Panc1 (cell line): ENCODE results near the gene ZNF200. TPM values are rescaled to one million over a fixed set of nuclear protein-coding genes. Genes with fewer than 3 reads are reported as not detected.

Experiments
- ATAC-seq: fragments of 200-7000 bp; cut with Tn5 transposase; 2 replicates; pipeline ENCODE4 v1.9.1; 2020; ENCODE audit warnings: mild to moderate bottlenecking, moderate library complexity
- BruUV-seq: library from RNA; stranded (reverse); fragments of 400-500 nt; replicated peaks from 2 replicates; lab custom pipeline; 2021; lab: Mats Ljungman, UMichigan
- CTCF ChIA-PET: fragments of 300-600 bp; sonication (Branson Sonifier 250); formaldehyde crosslinking; loops from one replicate; lab custom pipeline; 2022; ENCODE audit warnings: antibody characterized with exemption; lab: Charles Lee
- POLR2A ChIA-PET: fragments of 300-600 bp; sonication (Branson Sonifier 250); formaldehyde crosslinking; loops from one replicate; lab custom pipeline; 2022; ENCODE audit warnings: antibody characterized with exemption; lab: Charles Lee
- DNase-seq: peaks from one replicate; pipeline ENCODE4 v3.0.0-alpha.2; 2010; ENCODE audit warnings: low read depth, low spot score
- H3K27ac ChIP-seq: 2 replicates; pipeline ENCODE4 v1.5.1; 2011; ENCODE audit warnings: mild to moderate bottlenecking, low read length, inconsistent platforms
- H3K27me3 ChIP-seq: fragments of 200-500 bp; sonication (Bioruptor generic); 2 replicates; pipeline ENCODE4 v1.6.0; 2014; ENCODE audit warnings: low read length, inconsistent platforms; ENCODE audit not compliant: control insufficient read depth, insufficient read depth
- H3K36me3 ChIP-seq: fragments of 200-500 bp; sonication (Bioruptor generic); 2 replicates; pipeline ENCODE4 v1.5.1; 2014; ENCODE audit warnings: inconsistent platforms, mild to moderate bottlenecking, low read length, moderate library complexity; ENCODE audit not compliant: control insufficient read depth, insufficient read depth
- H3K4me1 ChIP-seq: 2 replicates; pipeline ENCODE4 v1.5.1; 2011; ENCODE audit warnings: inconsistent platforms, mild to moderate bottlenecking, low read length, moderate library complexity; ENCODE audit not compliant: control insufficient read depth, insufficient read depth
- H3K4me3 ChIP-seq, 2 experiments: 2 replicates each; pipeline ENCODE4 v1.5.1; 2011 to 2012; ENCODE audit warnings: low read depth in 2 of 2, low read length in 2 of 2, mild to moderate bottlenecking in 2 of 2, inconsistent platforms in 1 of 2, moderate library complexity in 1 of 2
- H3K9me3 ChIP-seq: fragments of 200-500 bp; sonication (Bioruptor generic); 2 replicates; pipeline ENCODE4 v1.5.1; 2014; ENCODE audit warnings: low read depth, mild to moderate bottlenecking, inconsistent platforms, low read length, moderate library complexity; ENCODE audit not compliant: control insufficient read depth, insufficient read depth
- CTCF ChIP-seq: fragments of 450-650 bp; IDR thresholded peaks from 2 replicates; pipeline ENCODE4 v1.5.1; 2017; ENCODE audit warnings: mild to moderate bottlenecking
- POLR2AphosphoS5 ChIP-seq: IDR thresholded peaks from 2 replicates; pipeline ENCODE4 v1.6.1; 2012; ENCODE audit warnings: mild to moderate bottlenecking, low read depth, low read length, moderate library complexity
- REST ChIP-seq, 2 experiments: IDR thresholded peaks; 2 replicates each; pipeline ENCODE4 v1.6.1; 2011 to 2012; ENCODE audit warnings: low read depth in 2 of 2, control low read depth in 1 of 2, low read length in 1 of 2, mild to moderate bottlenecking in 1 of 2, moderate library complexity in 1 of 2; ENCODE audit not compliant: insufficient read depth in 1 of 2
- SIN3A ChIP-seq: IDR thresholded peaks from 2 replicates; pipeline ENCODE4 v1.6.1; 2012; ENCODE audit warnings: low read depth, mild to moderate bottlenecking, low read length, moderate library complexity, borderline replicate concordance; ENCODE audit not compliant: insufficient read depth
- TCF7L2 ChIP-seq: IDR thresholded peaks from 2 replicates; pipeline ENCODE4 v1.6.1; 2011; ENCODE audit warnings: mild to moderate bottlenecking, low read depth, low read length, inconsistent platforms
- in situ Hi-C: cut with HindIII; loops from 2 replicates; pipeline ENCODE4 v1.10.0; 2016; ENCODE audit warnings: low sequenced_read_pairs, low pct_unique_long_range_greater_than_20kb
- intact Hi-C: fragments of 100-400 bp; cut with micrococcal nuclease; formaldehyde crosslinking; loops from one replicate; pipeline ENCODE4 v1.10.0; 2022; ENCODE audit not compliant: unreplicated experiment
- total RNA-seq: library from RNA; stranded (reverse); gene quantifications from one replicate; pipeline ENCODE4 v1.2.1, GENCODE V29; 2021; ENCODE audit not compliant: unreplicated experiment

Gene ZNF200
- total RNA-seq, 1 experiment from 2014 or later, result 12.4 TPM

DNA sequence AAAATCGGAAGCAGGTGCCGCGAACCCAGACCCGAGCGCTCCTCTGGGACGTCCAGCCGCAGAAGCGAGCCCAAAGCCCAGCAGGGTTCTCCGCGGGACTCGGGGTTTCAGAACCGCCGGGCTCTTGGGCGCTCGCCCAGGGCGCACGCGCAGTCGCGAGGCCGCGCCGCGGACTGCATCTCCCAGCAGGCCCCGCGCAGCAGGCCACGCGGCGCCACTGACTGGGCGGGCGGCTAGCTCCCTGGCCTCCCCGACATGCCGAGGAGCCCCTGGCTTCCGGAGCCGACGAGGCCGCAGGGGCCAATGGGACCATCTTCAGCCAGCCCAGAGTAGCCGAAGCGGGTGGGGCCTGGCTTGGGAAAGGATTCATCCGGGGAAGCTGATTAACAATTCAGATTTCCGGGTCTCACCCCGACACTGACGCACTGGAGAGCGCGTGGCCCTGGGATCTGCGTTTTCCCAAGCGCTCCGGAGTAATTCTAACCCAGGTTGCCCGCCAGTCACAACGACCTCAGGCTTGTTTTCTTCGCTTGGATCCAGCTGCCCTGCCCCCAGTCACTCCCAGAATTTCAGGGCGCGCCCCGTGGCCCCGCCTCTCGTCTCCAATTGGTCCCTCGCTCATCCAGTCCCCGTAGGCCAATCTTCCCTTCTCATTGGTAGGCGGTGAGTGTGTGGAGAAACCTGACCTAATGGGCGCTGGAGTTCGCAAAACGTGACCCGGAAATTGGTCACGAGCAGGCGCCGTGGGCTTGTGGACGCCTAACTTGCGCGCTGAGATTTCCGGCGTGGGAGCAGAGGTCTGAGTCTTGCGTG, 48.0 kb upstream of the ZNF200 start, which contains the start of gene ZNF263:
TSS of gene ZNF263 (plus strand) at position 762 of the 813 bp plus-strand sequence. CDS start 328 bp downstream, outside the sequence.
- peaks cover 30% of the 10 kb centered on the region for H3K9me3 ChIP-seq
- ChIA-PET CTCF (interaction anchor here (1.5 kb wide), 1 partner anchor 16 kb away, joined by 6 read pairs; no protein-coding TSS in a partner anchor), POLR2A (no interaction called here)
- in situ Hi-C loops, result no loop called here
- H3K36me3 ChIP-seq, result peaks cover 10% of the 10 kb centered on the region
- ATAC-seq (peak; percentile 96), DNase-seq (peak; percentile 93)
- H3K4me3 ChIP-seq, result peak within 1 kb of the TSS; percentile 96 to 99
- TF ChIP-seq SIN3A (peak; percentile 66; the same call in 1 of the 2 replicates), CTCF (no peak), REST (IDR thresholded peaks at IDR 0.05; ENCODE audit: insufficient read depth in 1 of 2, low read depth in 2 of 2, low read length in 1 of 2) (no peak), TCF7L2 (peak; percentile 50; the same call in 1 of the 2 replicates), POLR2AphosphoS5 (peak; percentile 85)
- intact Hi-C loops, result no loop called here
- no peaks in the 10 kb centered on the region; the same call in 1 of the 2 replicates for H3K4me1 ChIP-seq
- BruUV-seq, result TSS peak; percentile 93
- H3K27me3 ChIP-seq, result no peaks in the 10 kb centered on the region
- H3K27ac ChIP-seq, result peak within 1 kb of the TSS; percentile 95

DNA sequence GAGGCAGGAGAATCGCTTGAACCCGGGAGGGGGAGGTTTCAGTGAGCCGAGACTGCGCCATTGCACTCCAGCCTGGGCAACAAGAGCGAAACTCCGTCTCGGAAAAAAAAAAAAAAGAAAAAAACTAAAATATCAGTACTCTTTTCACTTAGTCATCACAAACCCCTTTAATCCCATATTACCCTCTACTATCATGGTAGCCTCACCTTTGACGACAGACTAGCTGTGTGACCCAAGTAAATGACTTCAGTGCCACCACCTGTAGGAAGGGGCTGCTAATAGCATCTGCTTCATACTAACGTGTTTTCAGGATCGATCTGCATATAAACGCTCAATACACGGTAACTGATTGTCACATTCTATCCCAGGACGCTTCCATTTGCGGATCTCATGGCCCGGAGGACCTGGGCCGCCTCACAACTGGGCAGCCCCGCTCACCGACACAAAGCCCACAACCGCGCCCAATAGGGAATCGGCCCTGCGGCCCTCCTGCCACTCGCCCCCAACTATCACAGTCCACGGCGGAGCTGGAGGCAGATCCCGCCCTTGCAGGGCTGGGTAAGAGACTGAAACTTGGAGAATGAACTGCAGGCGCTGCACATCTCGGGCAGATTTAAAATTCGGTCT, 47.3 kb upstream of the ZNF200 start:
- DNase-seq (no peak), ATAC-seq (peak; percentile 73)
- TF ChIP-seq SIN3A (no peak), CTCF (no peak), POLR2AphosphoS5 (no peak), REST (IDR thresholded peaks at IDR 0.05; ENCODE audit: insufficient read depth in 1 of 2, low read depth in 2 of 2, low read length in 1 of 2) (no peak), TCF7L2 (no peak)
- ChIA-PET CTCF (interaction anchor here (1.5 kb wide), 1 partner anchor 15 kb away, joined by 6 read pairs; no protein-coding TSS in a partner anchor), POLR2A (no interaction called here)
- H3K4me3 ChIP-seq, result peak overlapping the region; percentile 96 to 99
- H3K27ac ChIP-seq, result peak overlapping the region; percentile 95
- no peaks in the 10 kb centered on the region; the same call in 1 of the 2 replicates for H3K27me3 ChIP-seq
- intact Hi-C loops, result no loop called here
- peaks cover 26% of the 10 kb centered on the region for H3K9me3 ChIP-seq
- BruUV-seq, result no TSS peak
- H3K36me3 ChIP-seq, result peaks cover 7% of the 10 kb centered on the region
- in situ Hi-C loops, result no loop called here
- H3K4me1 ChIP-seq, result no peaks in the 10 kb centered on the region; the same call in 1 of the 2 replicates
